Measurements from ENCODE around the gene DNAH3. TPM values are rescaled to one million over a fixed set of nuclear protein-coding genes. Genes with fewer than 3 reads are reported as not detected.

Gene DNAH3
- total RNA-seq, 1 experiment from 2014 or later: 0.24 TPM

DNA sequence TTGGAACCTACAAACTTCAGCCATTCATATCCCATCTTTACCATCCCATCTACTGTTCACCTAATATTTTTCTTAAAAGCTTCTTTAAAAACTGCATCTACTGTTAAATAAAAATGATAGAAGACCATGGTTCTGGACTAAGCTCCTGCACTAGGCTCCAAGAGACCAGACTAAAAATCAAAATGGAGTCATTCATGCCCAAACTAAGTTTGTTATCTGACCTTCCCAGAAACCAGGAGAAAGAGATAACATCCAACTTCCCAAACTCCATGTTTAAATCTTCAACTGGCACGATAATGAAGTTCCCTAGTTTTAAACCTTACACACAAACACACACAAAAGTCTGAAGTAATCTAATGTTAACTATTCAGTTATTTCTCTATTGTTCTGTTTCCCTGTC, 264.3 kb downstream of the DNAH3 start:
- Histone ChIP-seq H3K23me2 (ENCODE audit: insufficient read length, low read depth, low read length, poor library complexity, severe bottlenecking) (no peaks in the 10 kb centered on the region), H4K20me1 (ENCODE audit: control insufficient read depth, insufficient read depth, insufficient read length) (no peaks in the 10 kb centered on the region), H3K27ac (ENCODE audit: insufficient read length, low read depth, low read length) (no peak overlapping the region), H3K4me2 (ENCODE audit: insufficient read depth, insufficient read length, low read length) (no peak overlapping the region), H3K9me3 (ENCODE audit: control insufficient read depth, low read depth, low read length) (no peaks in the 10 kb centered on the region), H2AK5ac (ENCODE audit: insufficient read length, low read length) (no peak overlapping the region), H4K5ac (ENCODE audit: insufficient read length, low read depth, low read length) (no peak overlapping the region), H3K79me1 (ENCODE audit: insufficient read depth, low read depth, low read length, poor library complexity, severe bottlenecking) (peaks cover 6% of the 10 kb centered on the region), H2AFZ (ENCODE audit: low read length) (no peak overlapping the region), H2BK20ac (ENCODE audit: low read depth, low read length, poor library complexity, severe bottlenecking) (no peak overlapping the region), H3T11ph (ENCODE audit: low read length) (no peak overlapping the region), H2BK15ac (ENCODE audit: low read depth, low read length) (no peak overlapping the region), H3K56ac (ENCODE audit: insufficient read length, low read depth, low read length) (no peak overlapping the region), H3K27me3 (ENCODE audit: insufficient read depth, low read length) (no peaks in the 10 kb centered on the region), H3K14ac (ENCODE audit: insufficient read depth, low read length) (no peak overlapping the region), H2BK120ac (ENCODE audit: low read depth, low read length, poor library complexity, severe bottlenecking) (no peak overlapping the region), H3K23ac (ENCODE audit: insufficient read length, low read depth, low read length) (no peak overlapping the region), H4K91ac (ENCODE audit: insufficient read length, low read depth, low read length) (no peak overlapping the region), H4K8ac (replicated peaks; ENCODE audit: insufficient read length, low read depth, low read length) (no peak overlapping the region), H3K9ac (ENCODE audit: extremely low read depth, insufficient read length, low read length) (no peak overlapping the region), H3K4ac (ENCODE audit: low read depth, low read length) (no peak overlapping the region), H3K4me1 (ENCODE audit: insufficient read depth, low read length) (peaks cover 4% of the 10 kb centered on the region; the same call in 1 of the 2 replicates), H2BK5ac (ENCODE audit: insufficient read length, low read length) (no peak overlapping the region), H2BK12ac (ENCODE audit: insufficient read length, low read depth, low read length) (no peak overlapping the region), H3K79me2 (ENCODE audit: insufficient read depth, low read length) (peaks cover 2% of the 10 kb centered on the region; the same call in 1 of the 2 replicates), H3K18ac (ENCODE audit: insufficient read length, low read depth, low read length) (no peak overlapping the region)
- Mint-ChIP-seq H3K4me1 (peaks cover 19 to 25% of the 10 kb centered on the region in 2 experiments), H3K27ac (no peak overlapping the region), H3K9me3 (no peaks in the 10 kb centered on the region), H3K36me3 (ENCODE audit: insufficient read depth in 1 of 3, low read depth in 3 of 3) (peaks cover 0 to 10% (median 2%) of the 10 kb centered on the region in 3 experiments; a peak in 3 of 7 replicates), H3K27me3 (ENCODE audit: low read depth) (no peaks in the 10 kb centered on the region), H3K4me3 (no peak overlapping the region)
- TF ChIP-seq, protein P1, sequence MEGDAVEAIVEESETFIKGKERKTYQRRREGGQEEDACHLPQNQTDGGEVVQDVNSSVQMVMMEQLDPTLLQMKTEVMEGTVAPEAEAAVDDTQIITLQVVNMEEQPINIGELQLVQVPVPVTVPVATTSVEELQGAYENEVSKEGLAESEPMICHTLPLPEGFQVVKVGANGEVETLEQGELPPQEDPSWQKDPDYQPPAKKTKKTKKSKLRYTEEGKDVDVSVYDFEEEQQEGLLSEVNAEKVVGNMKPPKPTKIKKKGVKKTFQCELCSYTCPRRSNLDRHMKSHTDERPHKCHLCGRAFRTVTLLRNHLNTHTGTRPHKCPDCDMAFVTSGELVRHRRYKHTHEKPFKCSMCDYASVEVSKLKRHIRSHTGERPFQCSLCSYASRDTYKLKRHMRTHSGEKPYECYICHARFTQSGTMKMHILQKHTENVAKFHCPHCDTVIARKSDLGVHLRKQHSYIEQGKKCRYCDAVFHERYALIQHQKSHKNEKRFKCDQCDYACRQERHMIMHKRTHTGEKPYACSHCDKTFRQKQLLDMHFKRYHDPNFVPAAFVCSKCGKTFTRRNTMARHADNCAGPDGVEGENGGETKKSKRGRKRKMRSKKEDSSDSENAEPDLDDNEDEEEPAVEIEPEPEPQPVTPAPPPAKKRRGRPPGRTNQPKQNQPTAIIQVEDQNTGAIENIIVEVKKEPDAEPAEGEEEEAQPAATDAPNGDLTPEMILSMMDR (conservative IDR thresholded peaks at IDR 0.05): no peak
- no CpG with 5 or more reads among the region's 1 CpG for WGBS (ENCODE audit: extremely low coverage, insufficient read length, low lambda C conversion rate)
- no peak for DNase-seq

Data from H9 (cell line).